Activated T-helper 17 cell treated with anti-CD3 and anti-CD28 coated beads, Interleukin-2, amount 50 U/mL, for 72 hours (primary cell): ENCODE measurements around the gene BCL6. TPM values are rescaled to one million over a fixed set of nuclear protein-coding genes. Genes with fewer than 3 reads are reported as not detected.

Experiments
- ATAC-seq: fragments of 150-1000 bp; cut with Tn5 transposase; replicated peaks from 2 replicates; pipeline ENCODE4 v1.10.0; 2021; ENCODE audit warnings: mild to moderate bottlenecking, moderate library complexity
- H3K27ac Mint-ChIP-seq: one replicate; pipeline ENCODE4 v1.8.0; 2022; ENCODE audit warnings: mixed read lengths
- H3K27me3 Mint-ChIP-seq: one replicate; pipeline ENCODE4 v1.8.0; 2022; ENCODE audit warnings: mixed read lengths
- H3K36me3 Mint-ChIP-seq: one replicate; pipeline ENCODE4 v1.8.0; 2022; ENCODE audit warnings: low read depth, mild to moderate bottlenecking, mixed read lengths
- H3K4me1 Mint-ChIP-seq: one replicate; pipeline ENCODE4 v1.8.0; 2022; ENCODE audit warnings: mixed read lengths
- H3K4me3 Mint-ChIP-seq: one replicate; pipeline ENCODE4 v1.8.0; 2022; ENCODE audit warnings: mild to moderate bottlenecking, mixed read lengths
- H3K9me3 Mint-ChIP-seq: one replicate; pipeline ENCODE4 v1.8.0; 2022; ENCODE audit warnings: mixed read lengths
- total RNA-seq, 2 donors: library from RNA; stranded (reverse); gene quantifications; one replicate each; pipeline ENCODE4 v1.2.3, GENCODE V29; 2022

Gene BCL6
- total RNA-seq, 2 donors from 2014 or later = 67.5 to 143 TPM

- H3K4me3 Mint-ChIP-seq = no peak overlapping the region
- H3K27me3 Mint-ChIP-seq = no peaks in the 10 kb centered on the region
- H3K4me1 Mint-ChIP-seq = no peaks in the 10 kb centered on the region
- peaks cover 100% of the 10 kb centered on the region for H3K36me3 Mint-ChIP-seq
- H3K9me3 Mint-ChIP-seq = no peaks in the 10 kb centered on the region
- no peak for ATAC-seq
- no peak overlapping the region for H3K27ac Mint-ChIP-seq
Observed at GRCh38 chr3:187725224-187725623, 20.0 kb downstream of the BCL6 start.

DNA sequence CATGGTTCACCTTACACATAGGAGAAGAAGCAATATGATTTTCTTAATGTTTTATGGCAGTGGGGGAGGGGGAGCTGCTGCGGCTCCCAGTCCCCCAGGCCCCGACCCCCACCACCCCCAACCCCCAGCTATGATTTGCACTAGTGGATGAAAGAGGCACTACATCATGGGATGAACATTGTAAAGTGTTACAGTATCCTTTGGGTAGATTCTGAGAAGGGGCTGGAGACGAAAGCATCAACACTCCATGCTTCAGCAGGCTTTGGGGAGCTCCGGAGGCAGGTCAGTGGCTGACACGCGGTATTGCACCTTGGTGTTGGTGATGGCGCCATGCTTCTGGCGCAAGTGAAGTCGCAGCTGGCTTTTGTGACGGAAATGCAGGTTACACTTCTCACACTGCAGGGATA is 23.1 kb downstream of the BCL6 start:
- no peaks in the 10 kb centered on the region for H3K9me3 Mint-ChIP-seq
- no peaks in the 10 kb centered on the region for H3K4me1 Mint-ChIP-seq
- H3K36me3 Mint-ChIP-seq = peaks cover 71% of the 10 kb centered on the region
- H3K27ac Mint-ChIP-seq = no peak overlapping the region
- H3K4me3 Mint-ChIP-seq = no peak overlapping the region
- ATAC-seq = no peak
- no peaks in the 10 kb centered on the region for H3K27me3 Mint-ChIP-seq

DNA sequence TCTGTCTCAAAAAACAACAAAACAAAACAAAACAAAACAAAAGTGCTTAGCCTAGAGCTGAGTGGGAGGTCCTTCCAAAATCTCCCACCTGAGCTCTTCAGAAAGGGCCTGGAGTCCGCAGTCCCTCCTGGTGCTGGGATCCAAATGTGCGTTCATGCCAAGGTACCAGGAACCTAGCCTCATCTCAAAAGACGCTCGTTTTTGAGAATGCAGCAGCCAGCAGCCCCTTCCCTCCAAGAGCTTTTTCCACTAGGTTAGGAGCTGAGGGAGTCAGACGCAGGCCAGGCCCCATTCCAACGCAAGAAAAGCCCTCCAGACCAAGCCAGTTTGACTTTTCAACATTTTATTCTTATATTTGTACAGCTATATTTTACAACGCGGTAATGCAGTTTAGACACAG is 24.2 kb downstream of the BCL6 start:
- peaks cover 60% of the 10 kb centered on the region for H3K36me3 Mint-ChIP-seq
- no peak for ATAC-seq
- no peak overlapping the region for H3K4me3 Mint-ChIP-seq
- H3K4me1 Mint-ChIP-seq = no peaks in the 10 kb centered on the region
- H3K9me3 Mint-ChIP-seq = no peaks in the 10 kb centered on the region
- no peaks in the 10 kb centered on the region for H3K27me3 Mint-ChIP-seq
- H3K27ac Mint-ChIP-seq = no peak overlapping the region

DNA sequence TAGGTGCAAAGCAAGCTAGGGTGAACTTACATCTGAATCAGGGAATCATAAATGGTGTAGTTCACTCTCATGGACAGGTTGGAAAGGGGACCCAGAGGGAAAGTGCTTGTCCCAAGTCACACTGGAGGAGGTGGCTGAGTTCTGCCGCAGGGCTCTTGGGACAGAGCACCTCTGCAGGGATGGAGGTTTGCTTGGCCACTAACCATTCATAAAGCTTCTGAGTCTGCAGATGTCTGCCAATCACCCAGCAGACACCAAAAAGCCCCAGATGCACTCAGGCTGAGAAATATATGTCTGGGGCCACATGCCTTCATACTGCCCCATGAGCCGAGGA is 25.0 kb downstream of the BCL6 start:
- no peak overlapping the region for H3K27ac Mint-ChIP-seq
- H3K9me3 Mint-ChIP-seq = no peaks in the 10 kb centered on the region
- no peak for ATAC-seq
- no peaks in the 10 kb centered on the region for H3K27me3 Mint-ChIP-seq
- no peak overlapping the region for H3K4me3 Mint-ChIP-seq
- peaks cover 52% of the 10 kb centered on the region for H3K36me3 Mint-ChIP-seq
- H3K4me1 Mint-ChIP-seq = no peaks in the 10 kb centered on the region

DNA sequence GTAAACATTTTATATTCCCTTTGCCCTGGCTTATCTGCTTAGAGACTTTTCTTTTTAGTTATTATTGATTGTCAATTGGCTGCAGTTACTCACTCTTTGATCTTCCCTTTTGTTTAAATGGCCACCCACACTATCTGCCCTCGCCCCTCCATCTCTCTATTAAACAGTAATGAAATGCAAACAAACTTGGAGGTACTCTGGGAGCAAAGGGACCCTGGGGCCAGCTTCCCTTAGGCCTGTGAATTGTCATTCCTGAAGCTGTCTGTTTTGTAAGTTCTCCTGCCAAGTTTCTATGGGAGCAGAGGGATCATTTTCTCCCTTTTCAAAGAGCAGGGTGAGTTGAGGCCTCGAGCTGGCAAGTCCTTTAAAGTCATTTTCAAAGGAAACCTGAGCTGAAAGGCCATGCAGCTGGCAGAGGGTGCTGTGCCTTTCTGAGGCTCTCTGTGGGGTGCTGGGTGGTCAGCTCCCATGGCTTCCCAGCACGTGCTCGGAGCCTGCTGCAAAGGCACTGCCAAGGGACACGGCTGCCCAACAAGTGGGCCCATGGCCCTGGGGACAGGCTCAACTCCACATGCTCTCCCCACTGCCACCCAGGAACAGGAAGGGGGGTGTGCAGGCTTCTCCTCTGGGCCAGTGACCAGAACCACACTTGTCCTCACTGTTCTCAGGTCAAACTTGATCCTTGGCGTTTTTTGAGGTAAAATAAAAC is 25.5 kb downstream of the BCL6 start:
- H3K4me1 Mint-ChIP-seq = no peaks in the 10 kb centered on the region
- H3K36me3 Mint-ChIP-seq = peaks cover 47% of the 10 kb centered on the region
- H3K9me3 Mint-ChIP-seq = no peaks in the 10 kb centered on the region
- H3K27me3 Mint-ChIP-seq = no peaks in the 10 kb centered on the region
- H3K4me3 Mint-ChIP-seq = no peak overlapping the region
- ATAC-seq = no peak
- H3K27ac Mint-ChIP-seq = no peak overlapping the region

DNA sequence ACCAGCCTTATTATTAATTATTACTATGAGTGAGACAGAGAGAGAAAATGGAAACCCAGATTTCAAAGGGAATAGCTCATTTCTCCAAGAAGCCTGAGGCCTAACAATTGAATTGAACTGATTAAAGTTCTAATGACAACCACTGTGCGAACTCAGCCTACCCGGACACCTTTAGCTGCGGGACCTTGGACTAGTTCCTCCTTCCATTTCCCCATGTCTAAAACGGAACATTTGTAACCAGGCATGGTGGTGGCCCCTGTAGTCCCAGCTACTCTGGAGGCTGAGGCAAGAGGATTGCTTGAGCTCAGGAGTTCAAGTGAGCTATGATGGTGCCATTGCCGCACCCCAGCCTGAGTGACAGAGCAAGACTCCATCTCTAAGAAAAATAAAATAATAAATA is 26.5 kb downstream of the BCL6 start:
- Mint-ChIP-seq H3K9me3 (no peaks in the 10 kb centered on the region), H3K4me3 (no peak overlapping the region), H3K27ac (no peak overlapping the region), H3K4me1 (peaks cover 9% of the 10 kb centered on the region), H3K36me3 (peaks cover 37% of the 10 kb centered on the region), H3K27me3 (no peaks in the 10 kb centered on the region)
- ATAC-seq = no peak

DNA sequence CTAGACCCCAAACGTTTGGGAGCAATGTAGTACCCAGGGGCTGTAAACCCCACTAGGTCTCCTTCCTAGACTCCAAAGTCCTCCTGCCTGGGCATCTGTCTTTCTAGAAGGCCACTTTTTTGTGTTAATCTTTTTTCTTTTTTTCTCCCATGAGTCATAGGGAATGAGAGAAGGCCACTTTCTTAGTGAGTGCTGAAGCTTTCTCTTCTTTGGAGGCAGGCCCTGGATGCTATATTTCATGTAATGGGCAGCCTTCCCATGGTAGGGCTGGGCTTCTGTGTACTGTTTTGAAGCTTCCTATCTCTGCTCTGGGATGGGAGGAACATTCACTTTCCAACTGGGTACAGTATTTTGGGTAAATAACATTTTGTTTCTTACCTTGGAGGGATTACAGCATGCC is 27.7 kb downstream of the BCL6 start:
- Mint-ChIP-seq H3K27me3 (no peaks in the 10 kb centered on the region), H3K27ac (no peak overlapping the region)
- no peak for ATAC-seq

DNA sequence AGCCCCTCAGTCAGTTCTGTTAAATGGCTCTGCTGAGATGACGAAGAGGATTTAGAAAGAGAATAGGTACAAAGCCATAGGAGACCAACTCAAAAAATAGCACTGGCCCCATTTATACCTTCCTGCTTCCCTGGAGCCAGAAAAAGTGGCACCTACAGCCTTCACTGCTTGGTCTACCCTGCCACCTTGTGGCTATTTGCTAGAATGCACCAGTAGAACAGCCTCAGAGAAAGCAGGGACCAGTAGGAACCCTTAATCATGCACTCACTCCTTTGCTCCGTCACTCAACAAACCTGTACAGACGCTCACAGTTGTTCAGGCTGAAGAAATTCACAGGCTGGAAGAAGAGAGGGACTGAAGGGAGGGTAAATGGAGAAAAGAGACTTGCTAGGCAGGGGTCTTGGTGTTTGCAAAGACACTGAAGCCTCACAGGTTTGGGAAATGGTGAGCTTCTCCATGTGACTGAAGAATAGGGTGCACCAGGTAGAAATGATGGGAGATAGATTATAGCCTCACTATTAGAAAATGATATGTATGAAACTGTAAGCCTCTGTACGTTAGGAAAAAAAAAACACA is 30.8 kb downstream of the BCL6 start:
- H3K4me3 Mint-ChIP-seq = peak overlapping the region; percentile 44
- peaks cover 10% of the 10 kb centered on the region for H3K4me1 Mint-ChIP-seq
- no peaks in the 10 kb centered on the region for H3K36me3 Mint-ChIP-seq
- peak overlapping the region; percentile 61 for H3K27ac Mint-ChIP-seq
- H3K27me3 Mint-ChIP-seq = no peaks in the 10 kb centered on the region
- peak; percentile 79 for ATAC-seq
- H3K9me3 Mint-ChIP-seq = no peaks in the 10 kb centered on the region

More for the DNA sequence above, 27.7 kb downstream of the BCL6 start:
- no peaks in the 10 kb centered on the region for H3K9me3 Mint-ChIP-seq
- peaks cover 10% of the 10 kb centered on the region for H3K4me1 Mint-ChIP-seq
- peaks cover 25% of the 10 kb centered on the region for H3K36me3 Mint-ChIP-seq
- H3K4me3 Mint-ChIP-seq = no peak overlapping the region

DNA sequence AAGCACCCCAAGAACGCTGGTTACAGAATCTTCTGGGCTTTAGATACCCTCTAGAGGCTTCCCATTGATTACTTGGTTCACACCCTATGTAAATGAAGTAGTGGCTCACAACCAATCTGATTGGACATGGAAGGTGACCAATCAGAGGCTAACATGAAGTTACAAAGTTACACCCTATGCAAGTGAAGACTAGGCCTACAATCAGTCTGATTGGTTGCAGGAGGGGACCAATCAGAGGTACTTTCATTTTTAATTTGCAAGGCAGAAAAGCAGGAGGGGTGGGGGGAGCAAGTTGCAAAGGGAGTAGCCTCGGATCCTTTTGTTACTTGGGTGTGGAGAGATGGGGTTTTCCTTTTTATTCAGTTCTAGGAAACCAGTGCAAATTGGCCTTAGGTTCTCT is 31.8 kb downstream of the BCL6 start:
- Mint-ChIP-seq H3K9me3 (no peaks in the 10 kb centered on the region), H3K36me3 (no peaks in the 10 kb centered on the region), H3K27me3 (no peaks in the 10 kb centered on the region), H3K27ac (no peak overlapping the region), H3K4me3 (peak overlapping the region; percentile 44), H3K4me1 (peaks cover 10% of the 10 kb centered on the region)
- ATAC-seq = peak; percentile 91

DNA sequence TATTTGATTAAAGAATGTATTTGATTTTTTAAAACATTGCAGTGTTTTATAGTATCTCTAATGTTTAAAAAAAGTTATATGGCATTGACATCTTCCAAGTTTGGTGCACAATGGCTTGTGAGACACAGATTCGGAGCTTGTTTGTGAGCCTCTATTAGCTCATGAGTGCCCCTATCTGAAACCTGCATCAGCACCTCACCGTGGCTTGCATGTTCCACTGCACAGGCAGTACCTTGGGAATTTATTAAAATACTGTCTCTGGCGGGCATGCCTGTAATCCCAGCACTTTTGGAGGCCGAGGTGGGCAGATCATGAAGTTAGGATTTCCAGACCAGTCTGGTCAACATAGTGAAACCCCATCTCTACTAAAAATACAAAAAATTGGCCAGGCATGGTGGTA is 36.1 kb downstream of the BCL6 start:
- no peak overlapping the region for H3K4me3 Mint-ChIP-seq
- H3K27me3 Mint-ChIP-seq = no peaks in the 10 kb centered on the region
- H3K9me3 Mint-ChIP-seq = no peaks in the 10 kb centered on the region
- H3K27ac Mint-ChIP-seq = no peak overlapping the region
- ATAC-seq = no peak
- H3K36me3 Mint-ChIP-seq = no peaks in the 10 kb centered on the region
- H3K4me1 Mint-ChIP-seq = peaks cover 5% of the 10 kb centered on the region

GRCh38 chr3:187708696-187709095 is 36.6 kb downstream of the BCL6 start:
- Mint-ChIP-seq H3K27ac (no peak overlapping the region), H3K36me3 (no peaks in the 10 kb centered on the region), H3K4me1 (no peaks in the 10 kb centered on the region), H3K4me3 (no peak overlapping the region), H3K27me3 (no peaks in the 10 kb centered on the region), H3K9me3 (no peaks in the 10 kb centered on the region)
- ATAC-seq = no peak

DNA sequence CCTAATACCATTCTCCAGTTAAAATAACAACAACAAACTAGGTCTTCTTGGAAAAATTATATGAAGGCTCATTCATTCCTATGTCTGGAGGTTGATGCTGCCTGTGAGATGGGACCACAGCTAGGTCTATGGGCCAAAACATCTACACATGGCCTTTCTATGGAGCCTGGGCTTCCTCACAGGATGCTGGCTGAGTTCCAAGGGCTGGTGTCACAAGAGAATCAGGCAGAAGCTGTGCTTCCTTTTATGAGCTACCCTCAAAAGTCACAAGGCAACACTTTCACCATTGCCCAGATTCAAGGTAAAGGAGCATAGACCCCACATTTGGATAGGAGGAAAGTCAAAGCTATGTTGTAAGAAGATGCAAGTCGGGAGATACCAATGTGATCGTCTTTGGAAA is 38.3 kb downstream of the BCL6 start:
- no peaks in the 10 kb centered on the region for H3K4me1 Mint-ChIP-seq
- H3K4me3 Mint-ChIP-seq = no peak overlapping the region
- H3K9me3 Mint-ChIP-seq = no peaks in the 10 kb centered on the region
- ATAC-seq = no peak
- H3K27me3 Mint-ChIP-seq = no peaks in the 10 kb centered on the region
- no peaks in the 10 kb centered on the region for H3K36me3 Mint-ChIP-seq
- H3K27ac Mint-ChIP-seq = no peak overlapping the region

- no peaks in the 10 kb centered on the region for H3K36me3 Mint-ChIP-seq
Observed at GRCh38 chr3:187705164-187705563, 40.1 kb downstream of the BCL6 start.

GRCh38 chr3:187702507-187703033 is 42.7 kb downstream of the BCL6 start, which contains the start of gene RTP2:
RTP2 (minus strand) TSS chr3:187702557; CDS start chr3:187702128, 429 bp downstream.
- Mint-ChIP-seq H3K4me3 (no peak within 1 kb of the TSS), H3K4me1 (no peaks in the 10 kb centered on the region), H3K9me3 (no peaks in the 10 kb centered on the region), H3K27ac (no peak within 1 kb of the TSS), H3K27me3 (no peaks in the 10 kb centered on the region), H3K36me3 (no peaks in the 10 kb centered on the region)
- ATAC-seq = no peak

More at GRCh38 chr3:187705164-187705563, 40.1 kb downstream of the BCL6 start:
- H3K4me3 Mint-ChIP-seq = no peak overlapping the region
- no peak overlapping the region for H3K27ac Mint-ChIP-seq
- no peak for ATAC-seq
- H3K4me1 Mint-ChIP-seq = no peaks in the 10 kb centered on the region
- no peaks in the 10 kb centered on the region for H3K9me3 Mint-ChIP-seq
- no peaks in the 10 kb centered on the region for H3K27me3 Mint-ChIP-seq

GRCh38 chr3:187700249-187700648 is 45.0 kb downstream of the BCL6 start:
- Mint-ChIP-seq H3K4me1 (no peaks in the 10 kb centered on the region), H3K36me3 (no peaks in the 10 kb centered on the region), H3K4me3 (no peak overlapping the region), H3K27me3 (peaks cover 7% of the 10 kb centered on the region), H3K9me3 (no peaks in the 10 kb centered on the region), H3K27ac (no peak overlapping the region)
- ATAC-seq = no peak
